Neural progenitor cell (in vitro differentiated cells): ENCODE measurements around the gene AHCY. TPM values are rescaled to one million over a fixed set of nuclear protein-coding genes. Genes with fewer than 3 reads are reported as not detected.

Source experiments
- DNase-seq: peaks from one replicate; pipeline ENCODE4 v3.0.0-alpha.2; 2016; ENCODE audit warnings: low spot score
- H2AFZ ChIP-seq: fragments of 200-600 bp; sonication (generic); replicated peaks from 2 replicates; pipeline ENCODE4 v1.6.1; 2016; ENCODE audit warnings: antibody characterized with exemption
- H3F3A ChIP-seq: fragments of 200-600 bp; sonication (generic); 2 replicates; pipeline ENCODE4 v1.6.1; 2016; ENCODE audit warnings: antibody characterized with exemption, low read depth
- H3K27ac ChIP-seq: fragments of 200-600 bp; sonication (generic); 2 replicates; pipeline ENCODE4 v1.5.1; 2016; ENCODE audit warnings: mild to moderate bottlenecking
- H3K27me3 ChIP-seq: fragments of 200-600 bp; sonication (generic); 2 replicates; pipeline ENCODE4 v1.6.1; 2016; ENCODE audit warnings: mild to moderate bottlenecking, moderate library complexity
- H3K36me3 ChIP-seq: fragments of 200-600 bp; sonication (generic); 2 replicates; pipeline ENCODE4 v1.5.1; 2016
- H3K4me1 ChIP-seq: fragments of 200-600 bp; sonication (generic); 2 replicates; pipeline ENCODE4 v1.6.1; 2016; ENCODE audit warnings: mixed run types
- H3K4me2 ChIP-seq: fragments of 200-600 bp; sonication (generic); 2 replicates; pipeline ENCODE4 v1.6.1; 2016
- H3K4me3 ChIP-seq: fragments of 200-600 bp; sonication (generic); 2 replicates; pipeline ENCODE4 v1.5.1; 2016
- H3K79me2 ChIP-seq: fragments of 200-600 bp; sonication (generic); 2 replicates; pipeline ENCODE4 v1.6.1; 2016; ENCODE audit warnings: low read depth
- H3K9ac ChIP-seq: fragments of 200-600 bp; sonication (generic); 2 replicates; pipeline ENCODE4 v1.6.1; 2016
- H3K9me3 ChIP-seq: fragments of 200-600 bp; sonication (generic); 2 replicates; pipeline ENCODE4 v1.5.1; 2016; ENCODE audit warnings: low read depth
- H4K20me1 ChIP-seq: fragments of 200-600 bp; sonication (generic); 2 replicates; pipeline ENCODE4 v1.6.1; 2016; ENCODE audit warnings: low read depth
- H3K27ac Mint-ChIP-seq: 3 replicates; pipeline ENCODE4 v1.8.0; 2021; ENCODE audit warnings: mixed read lengths
- H3K27me3 Mint-ChIP-seq: 2 replicates; pipeline ENCODE4 v1.8.0; 2022; ENCODE audit warnings: low read depth, mild to moderate bottlenecking, inconsistent platforms, moderate library complexity, mixed read lengths; ENCODE audit not compliant: insufficient read depth
- H3K36me3 Mint-ChIP-seq: 3 replicates; pipeline ENCODE4 v1.8.0; 2021; ENCODE audit warnings: mixed read lengths
- H3K4me1 Mint-ChIP-seq: 3 replicates; pipeline ENCODE4 v1.8.0; 2021; ENCODE audit warnings: mixed read lengths
- H3K4me3 Mint-ChIP-seq: 3 replicates; pipeline ENCODE4 v1.8.0; 2021; ENCODE audit warnings: mild to moderate bottlenecking, moderate library complexity, mixed read lengths
- H3K9me3 Mint-ChIP-seq: 3 replicates; pipeline ENCODE4 v1.8.0; 2020; ENCODE audit warnings: mixed read lengths
- EZH2 ChIP-seq: fragments of 200-600 bp; sonication (generic); IDR thresholded peaks from 2 replicates; pipeline ENCODE4 v1.6.1; 2017; ENCODE audit warnings: antibody characterized with exemption, mild to moderate bottlenecking, moderate library complexity
- EZH2phosphoT487 ChIP-seq: fragments of 200-600 bp; sonication (generic); IDR thresholded peaks from 2 replicates; pipeline ENCODE4 v1.6.1; 2017; ENCODE audit warnings: antibody characterized with exemption
- total RNA-seq: library from RNA; depleted of rRNA; stranded (reverse); fragments of >200 nt; gene quantifications from 2 replicates; pipeline ENCODE4 v1.2.3, GENCODE V29; 2015; ENCODE audit warnings: low replicate concordance
- TF ChIP-seq, protein P1 (sequence below): fragments of 200-600 bp; sonication (generic); IDR thresholded peaks from 2 replicates; pipeline ENCODE4 v1.5.1; 2017; ENCODE audit warnings: antibody characterized with exemption, mild to moderate bottlenecking

AHCY gene
- total RNA-seq, 1 donor from 2014 or later, result 184 TPM

DNA sequence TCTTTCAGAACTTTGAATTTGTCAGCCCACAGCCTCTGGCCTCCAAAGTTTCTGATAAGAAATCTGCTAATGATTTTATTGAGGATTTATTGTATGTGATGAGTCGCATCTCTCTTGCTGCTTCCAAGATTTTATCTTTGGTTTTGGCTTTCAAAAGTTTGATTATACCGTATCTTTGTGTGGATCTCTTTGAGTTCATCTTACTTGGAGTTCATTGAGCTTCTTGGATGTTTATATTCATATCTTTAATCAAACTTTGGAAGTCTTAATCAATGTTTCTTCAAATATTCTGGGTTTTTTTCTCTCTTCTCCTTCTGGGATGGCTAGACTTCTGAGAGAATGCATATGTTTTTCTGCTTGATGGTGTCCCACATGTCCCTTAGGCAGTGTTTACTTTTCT lies 65.2 kb downstream of the AHCY start:
- Histone ChIP-seq H3K9ac (no peak overlapping the region), H3K4me3 (no peak overlapping the region), H3K4me1 (peaks cover 7% of the 10 kb centered on the region), H3K79me2 (no peaks in the 10 kb centered on the region), H3K27ac (no peak overlapping the region), H4K20me1 (no peaks in the 10 kb centered on the region), H3K36me3 (no peaks in the 10 kb centered on the region), H3K27me3 (no peaks in the 10 kb centered on the region), H2AFZ (no peak overlapping the region), H3K9me3 (peaks cover 6% of the 10 kb centered on the region), H3K4me2 (no peak overlapping the region), H3F3A (no peaks in the 10 kb centered on the region)
- no peak for DNase-seq
- TF ChIP-seq, protein P1, sequence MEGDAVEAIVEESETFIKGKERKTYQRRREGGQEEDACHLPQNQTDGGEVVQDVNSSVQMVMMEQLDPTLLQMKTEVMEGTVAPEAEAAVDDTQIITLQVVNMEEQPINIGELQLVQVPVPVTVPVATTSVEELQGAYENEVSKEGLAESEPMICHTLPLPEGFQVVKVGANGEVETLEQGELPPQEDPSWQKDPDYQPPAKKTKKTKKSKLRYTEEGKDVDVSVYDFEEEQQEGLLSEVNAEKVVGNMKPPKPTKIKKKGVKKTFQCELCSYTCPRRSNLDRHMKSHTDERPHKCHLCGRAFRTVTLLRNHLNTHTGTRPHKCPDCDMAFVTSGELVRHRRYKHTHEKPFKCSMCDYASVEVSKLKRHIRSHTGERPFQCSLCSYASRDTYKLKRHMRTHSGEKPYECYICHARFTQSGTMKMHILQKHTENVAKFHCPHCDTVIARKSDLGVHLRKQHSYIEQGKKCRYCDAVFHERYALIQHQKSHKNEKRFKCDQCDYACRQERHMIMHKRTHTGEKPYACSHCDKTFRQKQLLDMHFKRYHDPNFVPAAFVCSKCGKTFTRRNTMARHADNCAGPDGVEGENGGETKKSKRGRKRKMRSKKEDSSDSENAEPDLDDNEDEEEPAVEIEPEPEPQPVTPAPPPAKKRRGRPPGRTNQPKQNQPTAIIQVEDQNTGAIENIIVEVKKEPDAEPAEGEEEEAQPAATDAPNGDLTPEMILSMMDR, result no peak
- TF ChIP-seq EZH2phosphoT487, result no peak
- peaks cover 2% of the 10 kb centered on the region for H3K36me3 Mint-ChIP-seq
- no peak overlapping the region for H3K27ac Mint-ChIP-seq
- peaks cover 25% of the 10 kb centered on the region for H3K9me3 Mint-ChIP-seq
- H3K4me3 Mint-ChIP-seq, result no peak overlapping the region
- peaks cover 3% of the 10 kb centered on the region for H3K27me3 Mint-ChIP-seq
- H3K4me1 Mint-ChIP-seq, result peaks cover 10% of the 10 kb centered on the region

DNA sequence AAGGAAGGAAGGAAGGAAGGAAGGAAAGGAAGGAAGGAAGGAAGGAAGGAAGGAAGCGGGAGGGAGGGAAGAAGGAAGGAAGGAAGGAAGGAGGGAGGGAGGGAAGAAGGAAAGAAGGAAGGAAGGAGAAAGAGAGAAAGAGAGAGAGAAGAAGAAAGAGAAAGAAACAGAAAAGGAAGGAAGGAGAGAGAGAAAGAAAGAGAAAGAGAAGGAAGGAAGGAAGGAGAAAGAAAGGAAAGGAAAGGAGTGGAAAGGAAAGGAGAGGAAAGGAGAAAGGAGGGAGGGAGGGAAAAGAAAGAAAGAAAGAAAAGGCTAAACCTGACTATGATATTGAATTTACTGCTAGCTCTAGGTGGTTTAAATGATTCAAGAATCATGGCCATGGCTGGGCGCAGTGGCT lies 67.3 kb downstream of the AHCY start:
- H3K36me3 ChIP-seq, result no peaks in the 10 kb centered on the region
- Mint-ChIP-seq H3K4me1 (no peaks in the 10 kb centered on the region), H3K9me3 (peaks cover 29% of the 10 kb centered on the region), H3K4me3 (no peak overlapping the region), H3K36me3 (peaks cover 2% of the 10 kb centered on the region), H3K27ac (no peak overlapping the region), H3K27me3 (peaks cover 3% of the 10 kb centered on the region)
- H3K9me3 ChIP-seq, result peaks cover 6% of the 10 kb centered on the region
- H3K27me3 ChIP-seq, result no peaks in the 10 kb centered on the region
- no peak overlapping the region for H3K4me2 ChIP-seq
- H3K27ac ChIP-seq, result no peak overlapping the region
- no peaks in the 10 kb centered on the region for H3K79me2 ChIP-seq
- H3K9ac ChIP-seq, result no peak overlapping the region
- H3K4me3 ChIP-seq, result no peak overlapping the region
- no peaks in the 10 kb centered on the region for H3F3A ChIP-seq
- no peaks in the 10 kb centered on the region for H3K4me1 ChIP-seq
- TF ChIP-seq, protein P1, result no peak
- TF ChIP-seq EZH2 (no peak), EZH2phosphoT487 (no peak)
- no peaks in the 10 kb centered on the region for H4K20me1 ChIP-seq
- DNase-seq, result no peak
- no peak overlapping the region for H2AFZ ChIP-seq

DNA sequence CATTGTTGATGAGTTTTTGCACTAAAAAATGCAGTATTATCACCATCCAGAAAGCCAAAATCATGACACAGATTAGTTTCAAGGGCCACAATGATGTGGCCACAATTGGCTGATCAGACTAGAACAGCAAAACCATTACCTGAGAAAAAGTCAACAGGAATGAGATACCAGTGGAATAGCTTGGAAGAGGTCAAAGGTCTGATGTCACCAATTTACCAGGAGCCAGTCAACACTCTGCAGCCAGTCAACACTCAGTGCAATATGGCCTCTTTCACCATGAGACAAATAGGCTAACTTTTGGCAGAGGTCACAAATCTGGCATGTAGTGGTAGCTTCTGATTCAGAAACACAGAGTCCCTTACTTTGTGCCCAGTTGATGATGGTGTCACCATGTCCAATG lies 69.5 kb downstream of the AHCY start:
- Histone ChIP-seq H3K4me2 (no peak overlapping the region), H4K20me1 (no peaks in the 10 kb centered on the region), H3K4me3 (no peak overlapping the region), H3K27ac (no peak overlapping the region), H3K79me2 (no peaks in the 10 kb centered on the region), H3K9ac (no peak overlapping the region), H3F3A (no peaks in the 10 kb centered on the region), H3K9me3 (peaks cover 6% of the 10 kb centered on the region), H3K4me1 (no peaks in the 10 kb centered on the region), H2AFZ (no peak overlapping the region), H3K27me3 (no peaks in the 10 kb centered on the region), H3K36me3 (no peaks in the 10 kb centered on the region)
- H3K27ac Mint-ChIP-seq, result no peak overlapping the region
- TF ChIP-seq EZH2phosphoT487 (no peak), EZH2 (no peak)
- TF ChIP-seq, protein P1, result no peak
- H3K27me3 Mint-ChIP-seq, result peaks cover 3% of the 10 kb centered on the region
- no peak overlapping the region for H3K4me3 Mint-ChIP-seq
- H3K9me3 Mint-ChIP-seq, result peaks cover 24% of the 10 kb centered on the region
- no peaks in the 10 kb centered on the region for H3K4me1 Mint-ChIP-seq
- no peak for DNase-seq
- no peaks in the 10 kb centered on the region for H3K36me3 Mint-ChIP-seq
